Activated naive CD4-positive, alpha-beta T cell treated with Interleukin-2 at 50 U/mL for 16 hours (primary cell): ENCODE results near the gene GTF2A1.
A peak's percentile ranks its signal among the peaks of the same experiment; 100 is the strongest.
"Not testable (repeated sequence)": the region's sequence is repeated elsewhere in the genome, so short reads cannot be mapped to it uniquely, and the experiment has no call there.

Experiments
- DNase-seq: peaks from one replicate; pipeline ENCODE4 v3.0.0-alpha.2; 2020

GTF2A1 gene

DNA sequence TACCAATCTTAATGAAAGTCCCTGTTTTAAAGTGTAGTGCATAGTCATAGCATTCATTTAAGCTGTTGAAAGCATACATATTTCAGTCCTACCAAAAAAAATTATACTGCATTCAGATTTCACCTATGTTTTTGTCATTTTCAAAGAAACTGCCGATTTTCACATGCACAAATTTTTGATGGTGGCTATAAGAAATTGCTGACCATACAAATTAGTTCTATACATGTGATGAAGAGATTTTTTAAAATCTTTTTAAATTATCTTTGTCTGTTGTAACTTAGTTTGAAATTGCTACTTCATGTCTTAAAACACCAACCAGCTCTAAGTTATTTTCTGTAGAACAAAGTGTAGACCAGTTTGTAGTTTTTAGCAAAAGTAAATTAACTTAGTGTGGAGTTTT, 3.5 kb upstream of the GTF2A1 start:
- no peak for DNase-seq

DNA sequence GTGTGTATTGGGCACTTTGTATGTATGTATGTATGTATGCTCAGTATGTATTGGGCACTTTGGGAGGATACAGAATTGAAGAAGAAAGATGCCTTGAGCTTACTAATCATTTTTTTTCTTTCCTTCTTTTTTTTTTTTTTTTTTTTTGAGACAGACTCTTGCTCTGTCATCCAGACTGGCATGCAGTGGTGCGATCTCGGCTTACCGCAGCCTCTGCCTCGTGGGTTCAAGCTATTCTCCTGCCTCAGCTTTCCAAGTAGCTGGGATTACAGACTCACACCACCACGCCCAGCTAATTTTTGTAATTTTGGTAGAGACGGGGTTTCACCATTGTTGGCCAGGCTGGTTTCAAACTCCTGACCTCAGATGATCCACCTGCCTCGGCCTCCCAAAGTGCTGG, 3.0 kb upstream of the GTF2A1 start:
- DNase-seq: not testable (repeated sequence)

DNA sequence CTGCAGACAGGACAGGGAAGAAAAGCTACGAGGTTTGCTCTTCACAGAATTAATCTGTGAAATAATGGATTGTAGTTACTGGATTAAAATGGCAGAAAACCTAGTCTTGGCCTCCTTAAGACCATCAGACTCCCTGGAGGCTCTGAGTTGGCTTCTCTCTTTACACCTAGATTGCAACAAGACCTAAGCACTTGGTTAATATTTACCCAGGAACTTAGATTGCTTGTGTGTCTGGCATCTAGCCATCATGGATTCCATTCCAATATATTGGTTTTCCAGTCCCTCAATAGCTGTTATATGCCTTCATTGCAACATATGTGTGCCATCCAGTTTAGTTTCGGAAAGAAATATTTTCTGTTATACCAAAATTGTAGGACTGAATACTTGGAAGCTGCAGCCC, 1.9 kb upstream of the GTF2A1 start:
- no peak for DNase-seq

DNA sequence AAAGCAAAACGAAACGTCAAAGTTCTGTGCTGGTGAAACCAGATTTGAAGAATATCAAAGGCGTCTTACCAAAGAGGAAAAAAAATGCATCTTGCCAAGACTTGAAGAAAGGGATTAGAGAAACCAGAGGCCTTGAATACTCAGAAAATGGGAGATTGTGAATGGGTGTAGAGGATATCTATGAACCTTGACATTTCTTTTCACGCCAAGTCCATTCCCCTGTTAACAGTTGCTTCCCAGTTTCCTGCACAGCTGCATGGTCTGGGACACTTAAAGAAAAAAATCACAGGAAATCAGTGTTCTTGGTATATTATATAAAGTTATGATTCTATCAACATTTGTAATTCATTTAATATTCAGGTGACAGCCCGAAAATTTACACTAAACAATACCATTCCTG, 1.4 kb upstream of the GTF2A1 start:
- DNase-seq: no peak

DNA sequence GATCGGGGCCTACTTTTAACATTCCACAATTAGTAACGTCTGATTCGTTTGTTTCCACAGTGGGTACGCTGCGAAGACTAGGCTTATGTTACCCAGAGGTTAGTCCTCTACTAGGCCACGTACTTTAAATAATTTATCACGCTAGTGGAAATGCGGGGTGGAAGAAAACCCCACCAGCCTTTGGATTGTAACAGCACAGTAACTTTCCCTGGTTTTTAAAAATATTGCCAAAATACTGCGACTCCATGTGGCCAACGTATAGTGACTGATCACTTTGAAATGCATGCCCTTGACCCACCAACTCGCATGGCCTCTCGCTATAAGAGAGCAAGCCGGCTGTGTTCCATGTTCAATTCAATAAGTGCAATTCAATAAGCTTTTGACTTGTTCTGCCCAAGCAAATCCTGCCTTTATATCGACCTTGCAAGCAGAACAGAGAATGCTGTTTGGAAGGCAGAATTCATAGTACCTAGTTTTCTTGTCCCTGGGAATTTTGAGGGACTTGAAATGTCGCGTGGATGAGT, 882 bp upstream of the GTF2A1 start:
- no peak for DNase-seq

DNA sequence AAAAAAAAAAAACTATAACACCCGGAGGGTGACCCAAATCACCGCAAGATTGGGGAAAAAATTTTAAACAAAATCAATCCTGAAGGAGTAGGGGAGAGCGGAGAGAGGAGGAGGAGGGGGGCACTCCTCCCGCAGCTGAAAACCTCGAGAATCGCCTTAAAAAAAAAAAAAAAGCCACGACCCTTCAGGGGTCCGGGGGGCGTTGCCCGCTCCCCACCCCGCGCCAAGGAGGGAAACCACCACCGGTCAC, 254 bp downstream of the GTF2A1 start:
- no peak for DNase-seq

DNA sequence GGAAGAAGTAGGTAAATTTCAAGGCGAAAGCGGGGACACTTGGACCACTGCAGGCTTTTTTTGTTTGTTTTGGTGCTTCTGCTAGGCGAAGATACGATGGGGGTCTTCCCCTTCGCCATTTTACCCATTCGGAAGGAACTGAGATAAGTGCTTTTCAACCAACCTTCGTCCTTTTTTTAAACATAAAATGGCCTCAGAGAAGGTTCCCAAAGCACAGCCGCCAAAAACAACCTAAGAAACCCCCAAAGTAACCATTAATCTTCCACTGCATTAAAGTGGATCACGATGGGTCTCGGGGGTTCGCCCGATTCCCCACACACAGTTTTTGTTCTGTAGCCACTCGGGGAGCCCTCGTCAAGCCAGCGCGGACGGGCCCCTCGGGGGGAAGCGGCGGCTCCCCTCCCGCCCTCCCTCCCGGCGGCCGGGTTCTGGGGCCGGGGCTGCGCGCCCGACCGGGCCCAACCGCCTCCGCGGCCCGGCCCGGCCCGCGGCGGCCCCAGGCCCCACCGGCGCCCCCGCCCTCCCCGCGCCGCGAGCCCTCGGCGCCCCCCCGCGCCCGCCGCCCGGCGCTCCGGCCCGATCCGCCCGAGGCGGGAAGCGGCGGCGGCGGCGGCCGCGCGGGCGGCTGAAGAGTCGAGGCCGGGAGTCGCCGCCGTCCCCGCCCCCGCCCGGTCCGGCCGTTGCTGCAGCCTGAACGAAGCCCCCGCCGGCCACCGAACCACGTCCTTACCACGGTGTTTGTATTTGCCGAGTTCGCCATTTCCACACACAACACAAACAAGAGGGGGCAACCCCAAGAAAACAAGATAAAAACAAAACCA, 790 bp downstream of the GTF2A1 start:
- DNase-seq: peak; percentile 49

DNA sequence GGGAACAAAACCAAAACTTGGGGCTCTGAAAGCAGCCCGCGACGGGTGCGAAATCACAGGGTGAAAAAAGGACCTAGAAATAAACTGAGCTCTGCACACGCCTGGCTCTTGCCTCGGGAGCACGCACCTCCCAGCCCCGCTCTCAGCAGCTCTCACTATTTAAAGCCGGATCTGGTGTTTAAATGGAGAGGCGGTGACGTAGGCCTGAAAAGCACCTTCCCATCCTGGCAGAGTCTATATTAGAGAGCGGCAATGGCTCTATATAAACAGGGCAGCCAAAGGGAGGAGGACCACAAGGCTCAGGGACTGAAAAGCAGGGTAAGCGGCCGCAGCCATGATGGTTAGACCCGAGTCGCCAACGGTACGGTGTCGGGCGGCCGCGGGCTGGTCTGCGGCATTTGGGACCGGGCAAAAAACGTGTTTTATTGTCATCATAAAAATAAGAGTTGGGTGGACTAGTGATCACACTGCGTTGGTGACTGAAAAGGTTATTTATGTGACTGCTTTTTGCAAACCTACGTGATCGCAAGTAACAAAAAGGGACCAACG, 1.5 kb downstream of the GTF2A1 start:
- peak; percentile 82 for DNase-seq

DNA sequence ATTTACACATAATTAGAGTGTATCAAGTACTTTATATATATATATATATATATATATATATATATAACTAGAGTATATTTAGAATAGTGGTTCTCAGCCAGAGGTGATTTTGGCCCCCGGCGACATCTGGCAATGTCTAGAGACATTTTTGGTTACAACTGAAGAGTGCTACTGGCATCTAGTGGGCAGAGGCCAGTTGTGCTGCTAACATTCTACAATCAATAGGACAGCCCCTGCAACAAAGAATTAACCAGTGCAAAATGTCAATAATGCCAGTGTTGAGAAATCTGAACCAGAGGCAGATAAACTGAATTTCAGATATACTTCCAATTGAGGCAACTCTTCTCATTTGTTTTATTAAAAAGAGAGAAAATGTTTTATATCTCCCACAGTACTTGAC, 8.9 kb downstream of the GTF2A1 start:
- peak; percentile 13 for DNase-seq

DNA sequence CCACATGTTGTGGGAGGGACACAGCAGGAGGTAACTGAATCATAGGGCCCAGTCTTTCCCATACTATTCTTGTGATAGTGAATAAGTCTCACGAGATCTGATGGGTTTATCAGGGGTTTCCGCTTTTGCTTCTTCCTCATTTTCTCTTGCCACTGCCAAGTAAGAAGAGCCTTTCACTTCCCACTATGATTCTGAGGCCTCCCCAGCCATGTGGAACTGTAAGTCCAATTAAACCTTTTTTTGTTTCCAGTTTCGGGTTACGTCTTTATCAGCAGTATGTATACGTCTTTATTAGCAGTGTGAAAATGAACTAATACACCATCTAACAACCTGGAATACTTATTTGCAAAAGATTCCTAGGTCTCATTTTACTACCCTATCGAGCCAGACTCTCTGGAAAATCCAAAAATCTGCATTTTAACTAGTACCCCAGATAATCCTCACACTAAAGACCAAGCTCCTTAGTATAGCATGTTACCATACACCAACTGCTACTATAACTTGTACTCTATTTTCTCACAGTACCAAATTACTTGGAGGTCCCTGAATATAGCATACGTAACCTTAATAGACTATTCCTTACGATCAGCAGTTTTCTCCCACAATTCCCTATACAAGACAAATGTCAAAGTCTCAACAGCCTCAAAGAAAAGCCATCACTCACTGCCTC, 11.5 kb downstream of the GTF2A1 start:
- no peak for DNase-seq

DNA sequence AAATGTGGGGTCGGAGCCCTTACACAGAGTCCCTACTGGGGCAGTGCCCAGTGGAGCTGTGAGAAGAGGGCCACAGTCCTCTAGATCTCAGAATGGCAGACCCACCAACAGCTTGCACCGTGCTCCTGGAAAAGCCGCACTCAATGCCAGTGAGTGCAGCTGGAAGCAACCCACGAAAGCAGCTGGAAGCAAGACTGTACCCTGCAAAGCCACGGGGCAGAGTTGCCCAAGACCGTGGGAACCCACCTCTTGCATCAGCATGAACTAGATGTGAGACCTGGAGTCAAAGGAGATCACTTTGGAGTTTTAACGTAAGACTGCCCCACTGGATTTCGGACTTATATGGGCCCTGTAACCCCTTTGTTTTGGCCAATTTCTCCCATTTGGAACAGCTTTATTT, 12.3 kb downstream of the GTF2A1 start:
- DNase-seq: no peak

DNA sequence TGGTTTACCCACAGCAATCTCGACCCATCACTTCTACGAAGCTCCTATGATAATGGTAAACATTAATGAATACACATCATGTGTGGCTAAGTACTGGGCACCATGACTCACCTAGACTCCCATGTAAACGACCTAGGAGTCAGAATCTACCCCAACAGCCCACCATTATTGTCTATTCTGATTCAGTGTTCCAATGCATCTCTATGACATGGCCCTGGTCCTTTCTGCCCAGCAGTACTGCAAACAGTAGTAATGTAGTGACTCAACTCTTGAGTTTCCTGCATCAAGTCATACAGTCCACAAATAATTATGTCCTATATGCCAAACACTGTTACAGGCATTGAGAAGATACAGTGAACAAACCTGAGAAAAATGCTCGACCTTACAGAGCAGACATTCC, 14.6 kb downstream of the GTF2A1 start:
- no peak for DNase-seq

DNA sequence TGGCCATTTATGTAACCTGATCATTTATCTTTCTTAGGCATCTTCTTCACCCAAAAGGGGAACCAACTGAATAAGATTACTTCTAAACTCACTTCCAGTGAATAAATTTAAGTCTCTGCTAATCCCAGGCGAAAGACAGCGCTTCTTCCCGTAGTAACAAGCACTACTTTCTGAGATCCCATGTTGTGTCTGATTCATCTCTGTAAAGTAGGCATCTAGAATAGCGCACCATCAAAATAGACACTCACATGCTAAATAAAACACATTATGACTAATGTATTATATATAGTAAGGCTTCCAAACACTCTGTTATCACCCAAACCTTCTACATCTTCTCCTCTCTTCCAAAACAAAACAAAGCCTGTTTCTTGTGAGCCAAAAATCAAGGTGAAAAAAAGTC, 15.1 kb downstream of the GTF2A1 start:
- DNase-seq: no peak

DNA sequence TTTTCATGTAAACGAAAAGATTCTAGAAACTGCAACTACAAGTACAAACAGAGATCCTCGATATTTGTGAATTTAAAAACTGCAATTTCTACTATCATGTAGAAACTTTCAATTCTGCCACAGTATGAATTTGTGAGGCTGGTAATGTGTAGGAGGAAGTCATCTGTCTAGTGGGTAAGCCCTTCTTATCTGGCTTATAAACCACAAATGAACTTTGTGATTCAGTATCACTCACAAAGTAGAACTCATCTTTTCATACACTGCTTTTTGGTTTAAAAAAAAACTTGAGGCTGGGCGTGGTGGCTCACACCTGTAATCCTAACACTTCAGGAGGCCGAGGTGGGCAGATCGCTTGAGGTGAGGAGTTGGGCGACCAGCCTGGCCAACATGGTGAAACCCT, 20.7 kb downstream of the GTF2A1 start:
- peak; percentile 14 for DNase-seq

DNA sequence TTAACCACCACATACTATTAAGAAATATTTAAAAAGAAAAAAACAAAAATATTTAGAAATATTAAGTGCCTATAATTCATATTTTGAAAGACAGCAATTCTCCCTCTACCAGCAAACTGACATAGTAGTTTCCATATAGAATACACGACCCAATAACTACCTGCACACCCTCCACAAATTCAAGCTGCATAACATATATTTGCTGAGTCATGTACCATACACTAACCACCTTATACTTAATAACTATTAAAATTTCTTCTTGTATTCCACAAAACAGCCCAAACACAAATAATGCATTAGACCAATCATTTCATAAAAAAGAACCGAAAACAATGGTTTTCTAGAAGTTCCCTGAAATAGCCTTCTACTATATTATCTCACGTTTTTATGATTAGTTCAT, 21.7 kb downstream of the GTF2A1 start:
- no peak for DNase-seq

DNA sequence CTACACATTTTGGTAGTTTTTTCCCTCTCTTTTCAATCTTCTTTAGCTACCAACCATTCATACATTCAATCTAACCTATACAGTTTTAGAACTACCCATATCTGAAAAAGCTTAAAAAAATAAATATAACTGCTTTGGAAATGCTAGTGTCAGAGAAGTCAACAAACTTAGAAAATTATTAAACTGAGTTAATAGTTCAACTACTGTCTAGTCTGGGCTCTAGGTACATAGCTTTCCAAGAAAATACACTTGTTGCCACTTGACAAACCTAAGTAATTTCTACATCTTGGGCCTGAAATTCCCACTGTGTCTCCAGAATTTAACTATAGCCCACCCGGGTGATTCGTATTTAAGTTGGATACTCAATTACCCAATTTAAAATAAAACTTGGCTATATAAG, 22.1 kb downstream of the GTF2A1 start:
- no peak for DNase-seq

DNA sequence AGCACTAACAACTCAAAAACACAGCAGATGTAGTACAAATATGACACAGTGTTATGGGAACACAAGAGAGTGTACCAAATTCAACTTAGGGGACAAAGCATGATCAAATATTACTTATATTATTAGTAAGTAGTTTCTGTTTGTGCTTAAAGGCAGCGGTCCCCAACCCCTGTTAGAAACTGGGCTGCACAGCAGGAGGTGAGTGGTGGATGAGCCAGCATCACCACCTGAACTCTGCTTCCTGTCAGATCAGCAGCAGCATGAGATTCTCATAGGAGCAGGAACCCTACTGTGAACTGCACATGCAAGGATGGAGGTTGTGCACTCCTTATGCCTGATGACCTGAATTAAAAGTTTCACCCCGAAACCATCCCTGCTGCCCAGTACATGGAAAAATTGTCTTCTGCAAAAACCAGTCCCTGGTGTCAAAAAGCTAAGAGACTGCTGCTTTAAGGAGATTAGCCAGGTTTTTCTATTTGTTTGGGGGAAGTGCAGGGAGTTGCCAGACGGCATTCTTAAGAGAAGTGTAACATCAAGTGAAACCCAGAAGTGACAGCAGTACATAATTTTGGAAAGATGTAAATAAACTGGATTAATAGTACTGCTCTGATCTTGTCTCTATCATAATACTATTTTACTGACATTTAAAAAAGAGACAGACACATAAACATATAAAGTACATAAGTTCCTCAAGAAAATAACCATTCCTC, 26.7 kb downstream of the GTF2A1 start:
- peak; percentile 28 for DNase-seq

DNA sequence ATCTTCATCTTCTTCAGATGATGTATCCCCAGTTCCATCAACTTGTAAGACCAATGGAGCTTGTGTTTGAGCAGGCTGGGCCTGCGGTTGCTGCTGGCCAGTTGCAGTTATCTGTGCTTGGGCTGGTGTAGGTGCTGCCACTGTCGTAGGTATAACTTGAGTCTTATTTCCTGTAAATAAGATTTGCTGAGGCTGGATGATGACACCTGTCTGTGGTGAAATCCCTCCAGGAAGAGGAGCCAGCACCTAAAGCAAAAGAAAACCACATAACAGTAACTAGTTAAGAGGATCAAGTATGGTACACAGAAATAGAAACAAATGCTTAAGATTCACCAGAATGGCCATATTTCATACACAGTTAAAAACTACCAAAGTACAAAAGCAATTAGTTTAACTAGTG, 28.2 kb downstream of the GTF2A1 start:
- no peak for DNase-seq

DNA sequence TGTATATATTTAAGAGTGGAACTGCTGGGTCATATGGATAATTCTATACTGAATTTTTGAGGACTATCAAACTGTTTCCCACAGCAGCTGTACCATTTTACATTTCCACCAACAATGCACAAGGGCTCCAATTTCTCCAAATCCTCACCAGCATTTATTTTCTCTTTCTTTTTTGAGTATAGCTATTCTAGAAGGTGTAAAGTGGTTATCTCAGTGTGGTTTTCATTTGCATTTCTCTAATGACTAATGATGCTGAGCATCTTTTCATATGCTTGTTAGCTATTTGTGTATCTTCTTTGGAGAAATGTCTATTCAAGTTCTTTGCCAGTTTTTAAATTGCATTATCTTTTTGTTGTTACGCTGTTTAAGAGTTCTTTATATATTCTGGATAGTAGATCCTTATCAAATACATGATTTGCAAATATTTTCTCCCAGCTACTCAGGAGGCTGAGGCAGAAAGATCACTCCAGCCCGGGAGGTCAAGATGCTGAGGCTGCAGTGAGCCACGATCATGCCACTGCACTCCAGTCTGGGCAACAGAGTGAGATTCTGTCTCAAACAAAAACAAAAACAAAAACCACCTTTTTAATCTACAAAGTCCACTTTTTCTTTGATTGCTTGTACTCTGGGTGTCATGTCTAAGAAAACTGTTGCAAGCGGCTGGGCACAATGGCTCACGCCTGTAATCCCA, 32.8 kb downstream of the GTF2A1 start:
- DNase-seq: no peak

DNA sequence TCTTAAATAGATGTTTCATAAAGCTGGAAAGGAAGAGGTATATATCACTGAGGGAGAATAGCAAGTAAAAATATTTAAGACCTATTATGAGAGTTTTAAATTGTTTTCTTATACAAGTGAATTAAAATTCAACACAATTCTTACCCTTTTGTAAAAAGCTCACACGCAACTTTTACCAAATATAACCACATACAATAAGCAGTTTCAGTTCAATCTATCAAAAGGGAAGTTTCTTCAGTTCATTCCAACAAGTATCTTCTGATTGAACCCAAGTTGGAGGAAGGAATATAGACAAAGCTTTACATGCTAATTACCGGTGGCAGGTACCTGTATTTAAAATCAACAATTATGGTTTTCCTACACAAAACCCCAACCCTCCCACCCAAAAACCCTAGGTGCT, 41.1 kb downstream of the GTF2A1 start:
- no peak for DNase-seq

DNA sequence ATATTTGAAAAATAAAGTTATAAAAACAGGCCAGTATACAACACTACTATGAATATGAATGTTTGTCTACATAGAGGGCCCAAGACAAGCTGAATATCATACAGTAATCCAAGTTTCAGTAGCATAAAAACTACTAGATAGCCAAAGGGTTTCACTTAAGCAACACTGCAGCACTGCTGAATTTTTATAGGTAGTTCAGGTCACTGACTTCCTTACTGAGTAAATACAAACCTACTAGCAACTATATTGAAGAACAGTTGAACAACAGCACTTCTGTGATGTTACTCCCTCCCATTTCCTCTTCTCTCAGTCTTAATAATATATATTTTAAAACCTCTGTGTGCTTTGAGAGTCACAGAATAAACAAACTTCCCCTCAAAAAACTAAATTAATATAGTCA, 42.7 kb downstream of the GTF2A1 start:
- DNase-seq: no peak

DNA sequence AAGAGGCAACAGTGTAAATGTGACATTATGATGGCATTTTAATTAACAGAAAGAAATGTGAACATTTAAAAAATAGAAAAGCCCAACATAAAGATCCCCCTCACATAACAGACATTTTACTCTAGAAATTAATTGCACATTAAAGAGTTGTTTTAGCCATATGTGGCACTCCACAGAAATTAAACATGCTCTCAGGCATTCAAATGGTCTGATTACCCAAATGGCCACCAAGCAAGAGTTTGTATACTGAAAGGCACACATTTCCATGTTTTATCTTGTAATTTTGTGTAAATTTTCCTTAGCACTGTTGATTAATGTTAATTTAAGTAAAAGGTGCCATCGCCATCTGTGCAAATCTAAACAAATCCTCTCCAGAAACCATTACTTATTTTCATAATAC, 43.5 kb downstream of the GTF2A1 start:
- DNase-seq: no peak

DNA sequence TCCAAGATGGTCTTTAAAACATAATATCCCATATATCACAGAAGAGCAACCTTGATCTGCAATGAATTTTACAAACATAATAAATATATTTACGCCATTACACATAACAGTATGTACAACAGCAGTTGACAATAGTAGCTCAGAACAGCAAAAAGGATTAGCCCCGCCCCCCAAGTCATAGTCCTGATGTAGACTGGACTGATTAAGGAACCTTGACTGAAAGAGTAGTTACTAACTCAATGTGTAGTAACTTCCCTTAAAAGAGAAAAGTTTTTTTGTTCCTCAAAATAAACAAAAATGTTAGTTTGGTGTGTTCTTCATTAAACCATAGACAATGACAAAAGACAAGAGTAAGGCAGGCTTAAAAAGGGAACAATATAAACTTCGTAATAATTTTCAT, 44.5 kb downstream of the GTF2A1 start:
- DNase-seq: no peak
